ENCODE data around the gene UBAC1. TPM values are rescaled to one million over a fixed set of nuclear protein-coding genes. Genes with fewer than 3 reads are reported as not detected.

The UBAC1 gene
- total RNA-seq, 4 donors from 2014 or later = 48.6 to 61.4 (median 55.9) TPM

- no peaks in the 10 kb centered on the region for H3K27me3 ChIP-seq
- no peak overlapping the region for H3K4me3 ChIP-seq
- no peak overlapping the region for H3K27ac ChIP-seq
- no peak for DNase-seq (ENCODE audit: low spot score in 2 of 2)
- no peak for TF ChIP-seq CTCF (IDR thresholded peaks at IDR 0.05)
- no peak for TF ChIP-seq POLR2A (IDR thresholded peaks at IDR 0.05)
- TF ChIP-seq EP300 (IDR thresholded peaks at IDR 0.05) = no peak
- H3K36me3 ChIP-seq = no peaks in the 10 kb centered on the region
- peaks cover 0 to 9% (median 3%) of the 10 kb centered on the region in 4 donors for H3K9me3 ChIP-seq
- peaks cover 0 to 54% (median 21%) of the 10 kb centered on the region in 4 donors for H3K4me1 ChIP-seq
- 50 to 54% methylated on average over 7 to 8 of the region's 8 CpGs for WGBS, 2 donors
Observed at GRCh38 chr9:135891027-135891631, 70.0 kb downstream of the UBAC1 start.

- DNase-seq (ENCODE audit: low spot score in 2 of 2) = no peak
- TF ChIP-seq POLR2A (IDR thresholded peaks at IDR 0.05) (no peak), CTCF (IDR thresholded peaks at IDR 0.05) (no peak), EP300 (IDR thresholded peaks at IDR 0.05) (no peak)
Observed at GRCh38 chr9:135890190-135891026, 70.8 kb downstream of the UBAC1 start.

GRCh38 chr9:135889564-135890189, 71.5 kb downstream of the UBAC1 start:
- 76 to 81% methylated on average over 19 of the region's 19 CpGs for WGBS, 2 donors
- TF ChIP-seq POLR2A (IDR thresholded peaks at IDR 0.05) (no peak), CTCF (IDR thresholded peaks at IDR 0.05) (no peak), EP300 (IDR thresholded peaks at IDR 0.05) (no peak)
- Histone ChIP-seq H3K4me1 (peaks cover 0 to 67% (median 24%) of the 10 kb centered on the region in 4 donors), H3K36me3 (no peaks in the 10 kb centered on the region), H3K27ac (no peak overlapping the region), H3K4me3 (no peak overlapping the region), H3K9me3 (no peaks in the 10 kb centered on the region), H3K27me3 (no peaks in the 10 kb centered on the region)
- no peak for DNase-seq (ENCODE audit: low spot score in 2 of 2)

More at GRCh38 chr9:135890190-135891026, 70.8 kb downstream of the UBAC1 start:
- Histone ChIP-seq H3K4me3 (no peak overlapping the region), H3K9me3 (peaks cover 0 to 7% (median 1%) of the 10 kb centered on the region in 4 donors), H3K4me1 (peaks cover 0 to 59% (median 21%) of the 10 kb centered on the region in 4 donors), H3K27ac (no peak overlapping the region), H3K36me3 (no peaks in the 10 kb centered on the region), H3K27me3 (no peaks in the 10 kb centered on the region)
- WGBS, 2 donors = 68 to 71% methylated on average over 7 to 10 of the region's 18 CpGs

GRCh38 chr9:135888766-135889394, 72.3 kb downstream of the UBAC1 start:
- H3K9me3 ChIP-seq = no peaks in the 10 kb centered on the region
- no peaks in the 10 kb centered on the region for H3K27me3 ChIP-seq
- no peak overlapping the region for H3K27ac ChIP-seq
- 89 to 90% methylated on average over 13 of the region's 13 CpGs for WGBS, 2 donors
- H3K36me3 ChIP-seq = no peaks in the 10 kb centered on the region
- TF ChIP-seq CTCF (IDR thresholded peaks at IDR 0.05) (no peak), EP300 (IDR thresholded peaks at IDR 0.05) (no peak), POLR2A (IDR thresholded peaks at IDR 0.05) (no peak)
- peaks cover 0 to 75% (median 24%) of the 10 kb centered on the region in 4 donors for H3K4me1 ChIP-seq
- H3K4me3 ChIP-seq = no peak overlapping the region
- no peak for DNase-seq (ENCODE audit: low spot score in 2 of 2)
